Astrocyte (in vitro differentiated cells and primary cell): ENCODE results near the gene CD207. TPM values are rescaled to one million over a fixed set of nuclear protein-coding genes. Genes with fewer than 3 reads are reported as not detected.

Experiments used
- DNase-seq: peaks from one replicate; pipeline ENCODE4 v3.0.0-alpha.2; 2010; ENCODE audit warnings: low read depth
- FAIRE-seq: peaks from 2 replicates; lab custom pipeline; 2011; peaks lifted over from hg19 to GRCh38; lab: Jason Lieb, UNC
- H2AFZ ChIP-seq: 2 replicates; pipeline ENCODE4 v1.6.0; 2012; ENCODE audit warnings: low read depth, low read length, inconsistent platforms
- H3K27ac ChIP-seq: 2 replicates; pipeline ENCODE4 v1.5.1; 2011; ENCODE audit warnings: low read depth, low read length, inconsistent platforms
- H3K27me3 ChIP-seq: 2 replicates; pipeline ENCODE4 v1.6.0; 2011; ENCODE audit warnings: low read length, inconsistent platforms; ENCODE audit not compliant: insufficient read depth
- H3K36me3 ChIP-seq: 2 replicates; pipeline ENCODE4 v1.5.1; 2011; ENCODE audit warnings: low read length, inconsistent platforms; ENCODE audit not compliant: insufficient read depth
- H3K4me1 ChIP-seq: 2 replicates; pipeline ENCODE4 v1.5.1; 2011; ENCODE audit warnings: low read length, inconsistent platforms; ENCODE audit not compliant: insufficient read depth
- H3K4me2 ChIP-seq: 2 replicates; pipeline ENCODE4 v1.6.0; 2012; ENCODE audit warnings: low read length, inconsistent platforms
- H3K4me3 ChIP-seq: 2 replicates; pipeline ENCODE4 v1.5.1; 2011; ENCODE audit warnings: low read depth, mild to moderate bottlenecking, low read length, inconsistent platforms; ENCODE audit not compliant: insufficient read depth
- H3K79me2 ChIP-seq: 2 replicates; pipeline ENCODE4 v1.6.0; 2012; ENCODE audit warnings: mild to moderate bottlenecking, low read length, inconsistent platforms; ENCODE audit not compliant: insufficient read depth
- H3K9ac ChIP-seq: 2 replicates; pipeline ENCODE4 v1.6.0; 2012; ENCODE audit warnings: mild to moderate bottlenecking, low read length, inconsistent platforms
- H3K9me3 ChIP-seq: 2 replicates; pipeline ENCODE4 v1.5.1; 2012; ENCODE audit warnings: low read depth, mild to moderate bottlenecking, low read length, inconsistent platforms; ENCODE audit not compliant: insufficient read depth
- H4K20me1 ChIP-seq: 2 replicates; pipeline ENCODE4 v1.6.0; 2012; ENCODE audit warnings: low read length, inconsistent platforms; ENCODE audit not compliant: insufficient read depth
- H3K27ac Mint-ChIP-seq: one replicate; pipeline ENCODE4 v1.8.0; 2021; ENCODE audit warnings: mild to moderate bottlenecking, mixed read lengths; ENCODE audit not compliant: unreplicated experiment
- H3K27me3 Mint-ChIP-seq: one replicate; pipeline ENCODE4 v1.8.0; 2021; ENCODE audit warnings: low read depth, mixed read lengths; ENCODE audit not compliant: unreplicated experiment
- H3K36me3 Mint-ChIP-seq: one replicate; pipeline ENCODE4 v1.8.0; 2021; ENCODE audit warnings: low read depth, mixed read lengths; ENCODE audit not compliant: unreplicated experiment
- H3K4me1 Mint-ChIP-seq: one replicate; pipeline ENCODE4 v1.8.0; 2021; ENCODE audit warnings: low read depth, mixed read lengths; ENCODE audit not compliant: unreplicated experiment
- H3K4me3 Mint-ChIP-seq: one replicate; pipeline ENCODE4 v1.8.0; 2021; ENCODE audit warnings: mild to moderate bottlenecking, moderate library complexity, mixed read lengths; ENCODE audit not compliant: unreplicated experiment
- H3K9me3 Mint-ChIP-seq: one replicate; pipeline ENCODE4 v1.8.0; 2021; ENCODE audit warnings: mild to moderate bottlenecking, mixed read lengths; ENCODE audit not compliant: unreplicated experiment
- CTCF ChIP-seq: IDR thresholded peaks from 2 replicates; pipeline ENCODE4 v1.5.1; 2011; ENCODE audit warnings: low read depth, mild to moderate bottlenecking, inconsistent platforms, low read length, moderate library complexity; ENCODE audit not compliant: insufficient read depth
- EZH2 ChIP-seq: IDR thresholded peaks from 2 replicates; pipeline ENCODE4 v1.6.1; 2012; ENCODE audit warnings: mild to moderate bottlenecking, low read length, inconsistent platforms; ENCODE audit not compliant: insufficient read depth
- total RNA-seq: library from RNA; stranded (reverse); gene quantifications from 2 replicates; pipeline ENCODE4 v1.2.1, GENCODE V29; 2021

CD207 gene
- total RNA-seq, 1 donor from 2014 or later = not detected

- no peak overlapping the region for H2AFZ ChIP-seq
- DNase-seq = no peak
- TF ChIP-seq CTCF = no peak
- no peak for TF ChIP-seq EZH2
- Mint-ChIP-seq H3K4me3 (no peak overlapping the region), H3K9me3 (no peaks in the 10 kb centered on the region), H3K27ac (no peak overlapping the region), H3K36me3 (no peaks in the 10 kb centered on the region), H3K4me1 (peaks cover 3% of the 10 kb centered on the region), H3K27me3 (peaks cover 3% of the 10 kb centered on the region)
- H3K79me2 ChIP-seq = no peaks in the 10 kb centered on the region
- no peak overlapping the region for H3K27ac ChIP-seq
- H3K4me3 ChIP-seq = no peak overlapping the region
- no peaks in the 10 kb centered on the region for H3K9me3 ChIP-seq
- no peaks in the 10 kb centered on the region for H3K4me1 ChIP-seq
- H3K36me3 ChIP-seq = no peaks in the 10 kb centered on the region
- H4K20me1 ChIP-seq = no peaks in the 10 kb centered on the region
- H3K4me2 ChIP-seq = no peak overlapping the region
- H3K27me3 ChIP-seq = peaks cover 30% of the 10 kb centered on the region
- no peak for FAIRE-seq
- no peak overlapping the region for H3K9ac ChIP-seq
Observed at GRCh38 chr2:70854411-70854810, 18.8 kb upstream of the CD207 start.

DNA sequence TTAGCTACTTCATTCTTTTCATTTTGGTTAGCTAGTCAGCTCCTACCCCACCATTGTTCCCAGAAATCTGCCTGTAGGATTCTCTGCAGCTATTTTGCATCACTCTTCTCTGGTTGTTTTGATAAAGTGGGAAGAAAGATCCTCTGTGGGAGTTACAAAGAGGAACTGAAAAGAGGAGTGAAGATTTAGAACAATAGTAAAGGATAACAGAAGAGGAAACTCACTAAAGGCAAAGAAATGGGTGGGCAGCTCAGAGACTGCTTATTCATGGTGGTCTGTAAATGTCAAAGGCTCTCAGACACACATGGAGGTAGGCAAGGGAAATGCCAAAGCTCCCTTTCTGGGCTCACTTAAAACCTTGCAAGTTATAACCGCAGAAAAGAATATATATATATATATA lies 17.2 kb upstream of the CD207 start:
- no peak overlapping the region for H3K9ac ChIP-seq
- peaks cover 28% of the 10 kb centered on the region for H3K27me3 ChIP-seq
- H3K4me3 ChIP-seq = no peak overlapping the region
- no peaks in the 10 kb centered on the region for H3K79me2 ChIP-seq
- no peaks in the 10 kb centered on the region for H3K4me1 ChIP-seq
- no peaks in the 10 kb centered on the region for H4K20me1 ChIP-seq
- no peaks in the 10 kb centered on the region for H3K27me3 Mint-ChIP-seq
- TF ChIP-seq EZH2 (no peak), CTCF (no peak)
- no peak overlapping the region for H3K27ac ChIP-seq
- no peaks in the 10 kb centered on the region for H3K9me3 Mint-ChIP-seq
- H3K27ac Mint-ChIP-seq = no peak overlapping the region
- no peak overlapping the region for H3K4me2 ChIP-seq
- FAIRE-seq = no peak
- no peak overlapping the region for H2AFZ ChIP-seq
- H3K4me3 Mint-ChIP-seq = no peak overlapping the region
- peaks cover 3% of the 10 kb centered on the region for H3K4me1 Mint-ChIP-seq
- no peaks in the 10 kb centered on the region for H3K36me3 ChIP-seq
- DNase-seq = no peak
- H3K36me3 Mint-ChIP-seq = no peaks in the 10 kb centered on the region
- no peaks in the 10 kb centered on the region for H3K9me3 ChIP-seq

DNA sequence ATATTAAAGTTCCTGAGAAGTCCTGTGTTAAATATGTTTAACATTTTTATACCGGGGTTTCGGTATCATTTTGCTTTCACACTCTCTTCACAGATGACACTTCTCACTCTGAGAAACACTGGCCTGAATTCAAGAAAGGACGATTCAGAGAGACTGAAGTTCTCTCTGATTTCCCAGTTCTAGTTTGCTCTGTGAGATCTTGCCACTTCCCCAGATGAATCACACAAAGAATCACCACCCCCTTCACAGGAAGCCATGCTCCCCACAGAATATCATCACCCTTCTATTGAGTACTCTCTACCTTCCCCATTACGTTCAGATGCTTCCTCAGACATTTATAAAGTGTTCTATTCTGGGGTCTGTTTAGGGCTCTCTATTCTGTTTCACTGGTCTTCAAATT lies 16.1 kb upstream of the CD207 start:
- no peaks in the 10 kb centered on the region for H3K27me3 Mint-ChIP-seq
- Histone ChIP-seq H3K9me3 (no peaks in the 10 kb centered on the region), H3K9ac (no peak overlapping the region), H3K79me2 (no peaks in the 10 kb centered on the region), H3K4me1 (no peaks in the 10 kb centered on the region), H4K20me1 (no peaks in the 10 kb centered on the region), H2AFZ (no peak overlapping the region), H3K4me2 (no peak overlapping the region), H3K27me3 (peaks cover 23% of the 10 kb centered on the region), H3K27ac (no peak overlapping the region), H3K4me3 (no peak overlapping the region), H3K36me3 (no peaks in the 10 kb centered on the region)
- H3K36me3 Mint-ChIP-seq = no peaks in the 10 kb centered on the region
- DNase-seq (no peak), FAIRE-seq (no peak)
- no peak overlapping the region for H3K4me3 Mint-ChIP-seq
- H3K9me3 Mint-ChIP-seq = no peaks in the 10 kb centered on the region
- peaks cover 3% of the 10 kb centered on the region for H3K4me1 Mint-ChIP-seq
- TF ChIP-seq CTCF (no peak), EZH2 (no peak)
- H3K27ac Mint-ChIP-seq = peak overlapping the region; percentile 0
